ENCODE measurements around the gene SUGCT. TPM values are rescaled to one million over a fixed set of nuclear protein-coding genes. Genes with fewer than 3 reads are reported as not detected.
"Not testable (repeated sequence)": the region's sequence is repeated elsewhere in the genome, so short reads cannot be mapped to it uniquely, and the experiment has no call there.

SUGCT gene
- total and polyA plus RNA-seq, 2 of the 13 experiments (the other 11 are each of a cell fraction or from before 2014, with no cell fraction given), result 10.1 to 22.2 TPM

GRCh38 chr7:40213856-40214255 lies 79.1 kb downstream of the SUGCT start (continued):
- TF ChIP-seq, protein P1, sequence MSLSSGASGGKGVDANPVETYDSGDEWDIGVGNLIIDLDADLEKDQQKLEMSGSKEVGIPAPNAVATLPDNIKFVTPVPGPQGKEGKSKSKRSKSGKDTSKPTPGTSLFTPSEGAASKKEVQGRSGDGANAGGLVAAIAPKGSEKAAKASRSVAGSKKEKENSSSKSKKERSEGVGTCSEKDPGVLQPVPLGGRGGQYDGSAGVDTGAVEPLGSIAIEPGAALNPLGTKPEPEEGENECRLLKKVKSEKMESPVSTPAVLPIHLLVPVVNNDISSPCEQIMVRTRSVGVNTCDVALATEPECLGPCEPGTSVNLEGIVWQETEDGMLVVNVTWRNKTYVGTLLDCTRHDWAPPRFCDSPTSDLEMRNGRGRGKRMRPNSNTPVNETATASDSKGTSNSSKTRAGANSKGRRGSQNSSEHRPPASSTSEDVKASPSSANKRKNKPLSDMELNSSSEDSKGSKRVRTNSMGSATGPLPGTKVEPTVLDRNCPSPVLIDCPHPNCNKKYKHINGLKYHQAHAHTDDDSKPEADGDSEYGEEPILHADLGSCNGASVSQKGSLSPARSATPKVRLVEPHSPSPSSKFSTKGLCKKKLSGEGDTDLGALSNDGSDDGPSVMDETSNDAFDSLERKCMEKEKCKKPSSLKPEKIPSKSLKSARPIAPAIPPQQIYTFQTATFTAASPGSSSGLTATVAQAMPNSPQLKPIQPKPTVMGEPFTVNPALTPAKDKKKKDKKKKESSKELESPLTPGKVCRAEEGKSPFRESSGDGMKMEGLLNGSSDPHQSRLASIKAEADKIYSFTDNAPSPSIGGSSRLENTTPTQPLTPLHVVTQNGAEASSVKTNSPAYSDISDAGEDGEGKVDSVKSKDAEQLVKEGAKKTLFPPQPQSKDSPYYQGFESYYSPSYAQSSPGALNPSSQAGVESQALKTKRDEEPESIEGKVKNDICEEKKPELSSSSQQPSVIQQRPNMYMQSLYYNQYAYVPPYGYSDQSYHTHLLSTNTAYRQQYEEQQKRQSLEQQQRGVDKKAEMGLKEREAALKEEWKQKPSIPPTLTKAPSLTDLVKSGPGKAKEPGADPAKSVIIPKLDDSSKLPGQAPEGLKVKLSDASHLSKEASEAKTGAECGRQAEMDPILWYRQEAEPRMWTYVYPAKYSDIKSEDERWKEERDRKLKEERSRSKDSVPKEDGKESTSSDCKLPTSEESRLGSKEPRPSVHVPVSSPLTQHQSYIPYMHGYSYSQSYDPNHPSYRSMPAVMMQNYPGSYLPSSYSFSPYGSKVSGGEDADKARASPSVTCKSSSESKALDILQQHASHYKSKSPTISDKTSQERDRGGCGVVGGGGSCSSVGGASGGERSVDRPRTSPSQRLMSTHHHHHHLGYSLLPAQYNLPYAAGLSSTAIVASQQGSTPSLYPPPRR (CRISPR knock-in tag; IDR thresholded peaks at IDR 0.05; ENCODE audit: borderline replicate concordance), result no peak
- TF ChIP-seq CEBPG (CRISPR knock-in tag; IDR thresholded peaks at IDR 0.05) (no peak), TEAD3 (CRISPR knock-in tag; optimal IDR thresholded peaks at IDR 0.05; ENCODE audit: borderline replicate concordance) (no peak)

DNA sequence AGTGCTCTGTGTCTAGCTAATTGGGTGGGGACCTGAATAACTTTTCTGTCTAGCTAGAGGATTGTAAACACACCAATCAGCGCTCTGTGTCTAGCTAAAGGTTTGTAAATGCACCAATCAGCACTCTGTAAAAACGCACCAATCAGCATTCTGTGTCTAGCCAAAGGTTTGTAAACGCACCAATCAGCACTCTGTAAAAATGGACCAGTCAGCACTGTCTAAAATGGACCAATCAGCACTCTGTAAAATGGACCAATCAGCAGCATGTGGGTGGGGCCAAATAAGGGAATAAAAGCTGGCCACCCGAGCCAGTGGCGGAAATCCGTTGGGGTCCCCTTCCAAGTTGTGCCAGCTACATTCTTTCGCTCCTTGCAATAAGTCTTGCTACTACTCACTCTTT lies 83.8 kb downstream of the SUGCT start:
- H3K27me3 ChIP-seq (ENCODE audit: control insufficient read depth in 1 of 2, insufficient read depth in 2 of 2, low read length in 2 of 2); in situ Hi-C loops (cut with HindIII; ENCODE audit: extremely low pct_ligation_motif_present, low pct_unique_long_range_greater_than_20kb); DNase-seq (ENCODE audit: low spot score); intact Hi-C loops (cut with micrococcal nuclease; ENCODE audit: unreplicated experiment); H3K9ac ChIP-seq (ENCODE audit: insufficient read depth, low read depth, low read length); H3K36me3 ChIP-seq (replicated peaks in 1 of 2; ENCODE audit: control insufficient read depth in 1 of 2, insufficient read depth in 2 of 2, low read length in 2 of 2); H3K9me3 ChIP-seq (ENCODE audit: low read length); ATAC-seq; H3K4me1 ChIP-seq (ENCODE audit: insufficient read depth, low read length); H4K20me1 ChIP-seq (ENCODE audit: insufficient read depth, low read length); H3K4me3 ChIP-seq (replicated peaks in 1 of 3; ENCODE audit: insufficient read depth in 1 of 3, low read depth in 2 of 3, low read length in 3 of 3); H3K4me2 ChIP-seq (ENCODE audit: low read depth, low read length); FAIRE-seq; BruUV-seq (replicated peaks); H3K27ac ChIP-seq (ENCODE audit: extremely low read length, insufficient read depth, low read length); CTCF ChIA-PET (ENCODE audit: low intra/inter-chr PET ratio, low total read pairs); H3K79me2 ChIP-seq (ENCODE audit: insufficient read depth, low read length); POLR2A ChIA-PET; H2AFZ ChIP-seq (ENCODE audit: low read length): not testable (repeated sequence)
- 94% methylated on average over 7 of the region's 7 CpGs for WGBS (ENCODE audit: low lambda C conversion rate)
- TF ChIP-seq MAFF (IDR thresholded peaks at IDR 0.05; ENCODE audit: low read depth, low read length), result 0 out of 2 replicates have a peak, but pooled peaks have one; percentile 17
- peak; percentile 19 to 52; a peak in 2 of 4 replicates for TF ChIP-seq MAFK (conservative IDR thresholded peaks at IDR 0.05 in 1 of 2, IDR thresholded peaks at IDR 0.05 in 1 of 2; ENCODE audit: low read length in 2 of 2)
